Thoracic aorta (tissue), 2 donors: ENCODE measurements around the gene TXLNB. TPM values are rescaled to one million over a fixed set of nuclear protein-coding genes. Genes with fewer than 3 reads are reported as not detected.

ENCODE experiments used
- ATAC-seq: fragments of 150-250 bp; one replicate; pipeline ENCODE4 v1.8.0; 2017; ENCODE audit warnings: low read depth; ENCODE audit not compliant: insufficient number of reproducible peaks, low FRiP score
- DNase-seq: peaks from one replicate; pipeline ENCODE4 v3.0.0-alpha.2; 2020; ENCODE audit warnings: low spot score
- H3K27ac ChIP-seq, 2 donors: fragments of 200-600 bp; sonication (generic); 1 replicate in 1 of 2; 2 replicates in 1 of 2; pipeline ENCODE4 v1.5.1; 2016; ENCODE audit warnings: mild to moderate bottlenecking in 2 of 2, moderate library complexity in 2 of 2
- H3K27me3 ChIP-seq: fragments of 200-600 bp; sonication (generic); replicated peaks from 2 replicates; pipeline ENCODE4 v1.6.0; 2016; ENCODE audit warnings: mild to moderate bottlenecking; ENCODE audit not compliant: insufficient read depth
- H3K36me3 ChIP-seq: fragments of 200-600 bp; sonication (generic); one replicate; pipeline ENCODE4 v1.5.1; 2016
- H3K4me1 ChIP-seq, 2 donors: fragments of 200-600 bp; sonication (generic); 1 replicate in 1 of 2; 2 replicates in 1 of 2; pipeline versions ENCODE4 v1.5.1 to v1.6.0; 2016; ENCODE audit warnings: low read depth in 2 of 2, mild to moderate bottlenecking in 1 of 2; ENCODE audit not compliant: control insufficient read depth in 1 of 2
- H3K4me3 ChIP-seq: fragments of 200-600 bp; sonication (generic); 2 replicates; pipeline ENCODE4 v1.5.1; 2016; ENCODE audit warnings: mild to moderate bottlenecking
- H3K9me3 ChIP-seq: fragments of 200-600 bp; sonication (generic); 2 replicates; pipeline ENCODE4 v1.5.1; 2016
- total RNA-seq, 2 donors: library from RNA; depleted of rRNA; stranded (reverse); fragments of >200 nt; gene quantifications; one replicate each; pipeline versions ENCODE4 v1.1.0 to v1.2.3, GENCODE V29; 2016
- TF ChIP-seq, protein P1 (sequence below): fragments of 200-600 bp; sonication (generic); IDR thresholded peaks from one replicate; pipeline ENCODE4 v1.5.1; 2019; ENCODE audit warnings: antibody characterized with exemption

The TXLNB gene
- total RNA-seq, 2 donors from 2014 or later, result 0.49 to 0.81 TPM

DNA sequence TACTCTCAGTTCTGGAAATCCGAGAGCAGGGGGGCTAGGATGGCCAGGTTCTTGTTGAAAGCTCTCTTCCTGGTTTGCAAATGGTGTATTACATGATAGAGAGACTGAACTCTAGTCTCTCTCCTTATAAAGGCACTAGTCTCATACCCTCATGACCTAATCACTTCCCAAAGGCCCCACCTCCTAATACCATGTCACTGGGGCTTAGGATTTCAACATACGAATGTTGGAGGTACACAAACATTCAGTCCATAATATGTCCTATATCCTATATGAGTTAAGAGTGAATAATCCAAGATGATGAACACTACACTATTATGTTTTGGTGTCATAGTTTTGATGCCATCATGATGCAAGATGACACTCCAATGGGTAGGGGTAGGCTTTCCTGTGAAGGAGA is 20.0 kb upstream of the TXLNB start:
- no peaks in the 10 kb centered on the region for H3K27me3 ChIP-seq
- H3K27ac ChIP-seq, result no peak overlapping the region
- no peaks in the 10 kb centered on the region for H3K36me3 ChIP-seq
- no peaks in the 10 kb centered on the region for H3K9me3 ChIP-seq
- peaks cover 0 to 5% of the 10 kb centered on the region in 2 donors for H3K4me1 ChIP-seq
- DNase-seq, result no peak
- no peak overlapping the region for H3K4me3 ChIP-seq
- no peak for ATAC-seq
- TF ChIP-seq, protein P1, sequence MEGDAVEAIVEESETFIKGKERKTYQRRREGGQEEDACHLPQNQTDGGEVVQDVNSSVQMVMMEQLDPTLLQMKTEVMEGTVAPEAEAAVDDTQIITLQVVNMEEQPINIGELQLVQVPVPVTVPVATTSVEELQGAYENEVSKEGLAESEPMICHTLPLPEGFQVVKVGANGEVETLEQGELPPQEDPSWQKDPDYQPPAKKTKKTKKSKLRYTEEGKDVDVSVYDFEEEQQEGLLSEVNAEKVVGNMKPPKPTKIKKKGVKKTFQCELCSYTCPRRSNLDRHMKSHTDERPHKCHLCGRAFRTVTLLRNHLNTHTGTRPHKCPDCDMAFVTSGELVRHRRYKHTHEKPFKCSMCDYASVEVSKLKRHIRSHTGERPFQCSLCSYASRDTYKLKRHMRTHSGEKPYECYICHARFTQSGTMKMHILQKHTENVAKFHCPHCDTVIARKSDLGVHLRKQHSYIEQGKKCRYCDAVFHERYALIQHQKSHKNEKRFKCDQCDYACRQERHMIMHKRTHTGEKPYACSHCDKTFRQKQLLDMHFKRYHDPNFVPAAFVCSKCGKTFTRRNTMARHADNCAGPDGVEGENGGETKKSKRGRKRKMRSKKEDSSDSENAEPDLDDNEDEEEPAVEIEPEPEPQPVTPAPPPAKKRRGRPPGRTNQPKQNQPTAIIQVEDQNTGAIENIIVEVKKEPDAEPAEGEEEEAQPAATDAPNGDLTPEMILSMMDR, result no peak

- no peaks in the 10 kb centered on the region for H3K27me3 ChIP-seq
- DNase-seq (no peak), ATAC-seq (peak; percentile 69)
- TF ChIP-seq, protein P1, result no peak
- peaks cover 0 to 5% of the 10 kb centered on the region in 2 donors for H3K4me1 ChIP-seq
- no peak overlapping the region for H3K4me3 ChIP-seq
- no peaks in the 10 kb centered on the region for H3K36me3 ChIP-seq
- no peak overlapping the region for H3K27ac ChIP-seq
- no peaks in the 10 kb centered on the region for H3K9me3 ChIP-seq
Observed at GRCh38 chr6:139308936-139309603, 17.3 kb upstream of the TXLNB start.

GRCh38 chr6:139308286-139308916 is 16.6 kb upstream of the TXLNB start:
- peaks cover 0 to 5% of the 10 kb centered on the region in 2 donors for H3K4me1 ChIP-seq
- H3K27ac ChIP-seq, result no peak overlapping the region
- DNase-seq (no peak), ATAC-seq (no peak)
- no peaks in the 10 kb centered on the region for H3K9me3 ChIP-seq
- no peaks in the 10 kb centered on the region for H3K36me3 ChIP-seq
- TF ChIP-seq, protein P1, result no peak
- no peaks in the 10 kb centered on the region for H3K27me3 ChIP-seq
- no peak overlapping the region for H3K4me3 ChIP-seq

DNA sequence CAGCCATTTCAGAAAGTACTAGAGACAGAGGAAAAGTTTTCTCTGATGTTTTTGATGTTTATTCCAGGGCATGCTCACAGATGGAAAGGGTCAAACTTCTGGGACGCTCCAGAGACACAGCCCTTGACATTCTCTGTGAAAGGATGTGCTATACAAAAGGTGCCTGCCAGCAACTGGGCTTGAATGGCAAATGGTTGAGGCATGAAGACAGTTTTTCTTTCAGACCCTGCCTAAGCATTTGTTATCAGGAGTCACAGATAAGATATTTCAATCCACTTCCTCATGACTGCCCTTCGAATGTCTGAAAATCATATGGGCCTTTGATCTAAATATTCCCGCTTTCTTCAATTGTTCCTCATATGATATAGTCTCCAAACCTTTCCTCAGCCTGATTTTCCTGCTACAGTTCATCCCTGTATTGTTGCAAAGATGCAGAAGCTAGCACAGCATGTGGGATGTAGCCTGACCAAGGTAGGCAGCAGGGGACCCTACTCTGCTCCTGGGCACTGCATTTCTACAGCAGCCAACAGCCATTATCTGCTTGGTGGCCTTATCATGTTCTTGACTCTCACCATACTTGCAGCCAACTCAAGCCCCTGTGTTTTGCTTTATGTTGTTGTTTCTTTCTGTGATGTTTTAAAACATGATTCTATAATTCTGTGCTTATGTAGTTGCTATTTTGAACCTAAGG is 14.6 kb upstream of the TXLNB start:
- Histone ChIP-seq H3K4me1 (peaks cover 0 to 5% of the 10 kb centered on the region in 2 donors), H3K4me3 (no peak overlapping the region), H3K9me3 (no peaks in the 10 kb centered on the region), H3K27ac (no peak overlapping the region), H3K27me3 (no peaks in the 10 kb centered on the region), H3K36me3 (no peaks in the 10 kb centered on the region)
- DNase-seq, result no peak
- TF ChIP-seq, protein P1, result no peak
- no peak for ATAC-seq

- Histone ChIP-seq H3K36me3 (no peaks in the 10 kb centered on the region), H3K4me1 (no peaks in the 10 kb centered on the region), H3K4me3 (no peak overlapping the region), H3K27me3 (no peaks in the 10 kb centered on the region), H3K27ac (no peak overlapping the region), H3K9me3 (no peaks in the 10 kb centered on the region)
- no peak for ATAC-seq
- no peak for DNase-seq
- TF ChIP-seq, protein P1, result no peak
Observed at GRCh38 chr6:139303185-139303584, 11.4 kb upstream of the TXLNB start.
